ENCODE results near the gene IL1F10.

Gene IL1F10

GRCh38 chr2:113112871-113113270 lies 45.1 kb downstream of the IL1F10 start:
- no peak for DNase-seq (ENCODE audit: low spot score)

- DNase-seq (ENCODE audit: low spot score): no peak
These were observed 46.0 kb downstream of the IL1F10 start for GRCh38 chr2:113113807-113114206.

- DNase-seq (ENCODE audit: low spot score): no peak
These were observed 46.6 kb downstream of the IL1F10 start for GRCh38 chr2:113114224-113114945.

GRCh38 chr2:113114996-113115395 lies 47.2 kb downstream of the IL1F10 start:
- DNase-seq (ENCODE audit: low spot score): no peak

GRCh38 chr2:113116100-113116958 lies 48.6 kb downstream of the IL1F10 start:
- no peak for DNase-seq (ENCODE audit: low spot score)

GRCh38 chr2:113117541-113118262 lies 49.9 kb downstream of the IL1F10 start:
- no peak for DNase-seq (ENCODE audit: low spot score)

GRCh38 chr2:113118263-113118657 lies 50.5 kb downstream of the IL1F10 start:
- no peak for DNase-seq (ENCODE audit: low spot score)

GRCh38 chr2:113119111-113119510 lies 51.3 kb downstream of the IL1F10 start:
- no peak for DNase-seq (ENCODE audit: low spot score)

GRCh38 chr2:113120861-113121260 lies 53.1 kb downstream of the IL1F10 start:
- no peak for DNase-seq (ENCODE audit: low spot score)

GRCh38 chr2:113122364-113122763 lies 54.6 kb downstream of the IL1F10 start:
- no peak for DNase-seq (ENCODE audit: low spot score)

- no peak for DNase-seq (ENCODE audit: low spot score)
These were observed 56.0 kb downstream of the IL1F10 start for GRCh38 chr2:113123726-113124125.

- DNase-seq (ENCODE audit: low spot score): peak; percentile 33
These were observed 56.6 kb downstream of the IL1F10 start for GRCh38 chr2:113124181-113124961.

All from SW480 (cell line).